Liver (tissue), 9 donors: Measurements from ENCODE around the gene CPLX3. TPM values are rescaled to one million over a fixed set of nuclear protein-coding genes. Genes with fewer than 3 reads are reported as not detected.
A peak's percentile ranks its signal among the peaks of the same experiment; 100 is the strongest.

Source experiments
- DNase-seq: peaks from one replicate; pipeline ENCODE4 v3.0.0-alpha.2; 2017; ENCODE audit warnings: low spot score
- H3K27ac ChIP-seq, 2 donors: one replicate each; pipeline ENCODE4 v1.7.0; 2013; ENCODE audit warnings: inconsistent platforms in 2 of 2, low read length in 2 of 2, control low read depth in 1 of 2, low read depth in 1 of 2, mild to moderate bottlenecking in 1 of 2
- H3K27me3 ChIP-seq, 4 donors: one replicate each; pipeline versions ENCODE4 v1.6.1 to v1.7.0; 2013; ENCODE audit warnings: low read length in 3 of 4, inconsistent platforms in 1 of 4, mild to moderate bottlenecking in 1 of 4, moderate library complexity in 1 of 4; ENCODE audit not compliant: control insufficient read depth in 4 of 4, insufficient read depth in 4 of 4
- H3K36me3 ChIP-seq, 4 donors: one replicate each; pipeline versions ENCODE4 v1.6.1 to v1.7.0; 2013; ENCODE audit warnings: low read length in 3 of 4, mild to moderate bottlenecking in 3 of 4, low read depth in 1 of 4, moderate library complexity in 1 of 4; ENCODE audit not compliant: control insufficient read depth in 4 of 4, insufficient read depth in 3 of 4
- H3K4me1 ChIP-seq, 4 donors: one replicate each; pipeline versions ENCODE4 v1.6.1 to v1.7.0; 2013; ENCODE audit warnings: low read length in 3 of 4, mild to moderate bottlenecking in 3 of 4, moderate library complexity in 1 of 4; ENCODE audit not compliant: control insufficient read depth in 4 of 4, insufficient read depth in 4 of 4
- H3K4me3 ChIP-seq, 3 donors: one replicate each; pipeline versions ENCODE4 v1.6.1 to v1.7.0; 2013; ENCODE audit warnings: low read length in 3 of 3, control low read depth in 1 of 3, low read depth in 1 of 3, mild to moderate bottlenecking in 1 of 3
- H3K9ac ChIP-seq, 2 donors: one replicate each; pipeline ENCODE4 v1.7.0; 2013; ENCODE audit warnings: low read length in 2 of 2, mild to moderate bottlenecking in 2 of 2, moderate library complexity in 2 of 2, control low read depth in 1 of 2, low read depth in 1 of 2
- H3K9me3 ChIP-seq, 4 donors: one replicate each; pipeline versions ENCODE4 v1.6.1 to v1.7.0; 2013; ENCODE audit warnings: low read length in 3 of 4; ENCODE audit not compliant: control insufficient read depth in 4 of 4
- ATF3 ChIP-seq: IDR thresholded peaks from 2 replicates; pipeline ENCODE4 v1.6.1; 2016; ENCODE audit warnings: antibody characterized with exemption
- CTCF ChIP-seq: fragments of 150-350 bp; IDR thresholded peaks from 2 replicates; pipeline ENCODE4 v1.5.1; 2017; ENCODE audit warnings: improper control_type of control experiment, low read depth, low read length; ENCODE audit not compliant: missing input control
- EGR1 ChIP-seq, 2 donors: IDR thresholded peaks; 2 replicates each; pipeline ENCODE4 v1.6.1; 2016 to 2018; ENCODE audit warnings: antibody characterized with exemption in 2 of 2, low read depth in 2 of 2
- FOXA1 ChIP-seq: IDR thresholded peaks from 2 replicates; pipeline ENCODE4 v1.6.1; 2016; ENCODE audit warnings: antibody characterized with exemption
- FOXA2 ChIP-seq: IDR thresholded peaks from 2 replicates; pipeline ENCODE4 v1.6.1; 2016; ENCODE audit warnings: antibody characterized with exemption
- GABPA ChIP-seq, 2 donors: IDR thresholded peaks in 1 of 2; conservative IDR thresholded peaks in 1 of 2; 2 replicates each; pipeline ENCODE4 v1.6.1; 2016; ENCODE audit warnings: antibody characterized with exemption in 2 of 2, mild to moderate bottlenecking in 1 of 2, moderate library complexity in 1 of 2
- HNF4A ChIP-seq, 2 donors: conservative IDR thresholded peaks; 2 replicates each; pipeline ENCODE4 v1.6.1; 2016; ENCODE audit warnings: antibody characterized with exemption in 2 of 2, mild to moderate bottlenecking in 2 of 2
- HNF4G ChIP-seq: IDR thresholded peaks from 2 replicates; pipeline ENCODE4 v1.6.1; 2016; ENCODE audit warnings: antibody characterized with exemption
- JUND ChIP-seq, 2 donors: IDR thresholded peaks; 2 replicates each; pipeline ENCODE4 v1.6.1; 2016; ENCODE audit warnings: antibody characterized with exemption in 2 of 2
- MAX ChIP-seq: IDR thresholded peaks from 2 replicates; pipeline ENCODE4 v1.6.1; 2016; ENCODE audit warnings: antibody characterized with exemption
- NR2F2 ChIP-seq: IDR thresholded peaks from 2 replicates; pipeline ENCODE4 v1.6.1; 2016; ENCODE audit warnings: antibody characterized with exemption
- REST ChIP-seq: IDR thresholded peaks from 2 replicates; pipeline ENCODE4 v1.6.1; 2016; ENCODE audit warnings: antibody characterized with exemption, mild to moderate bottlenecking
- RXRA ChIP-seq, 2 donors: IDR thresholded peaks; 2 replicates each; pipeline ENCODE4 v1.6.1; 2017 to 2018; ENCODE audit warnings: antibody characterized with exemption in 2 of 2, mild to moderate bottlenecking in 1 of 2
- SP1 ChIP-seq: IDR thresholded peaks from 2 replicates; pipeline ENCODE4 v1.6.1; 2018; ENCODE audit warnings: antibody characterized with exemption, mild to moderate bottlenecking
- ZBTB33 ChIP-seq: IDR thresholded peaks from 2 replicates; pipeline ENCODE4 v1.6.1; 2016; ENCODE audit warnings: antibody characterized with exemption
- WGBS: extraction: QIAGEN DNeasy Blood & Tissue Kit; methylation state at CpG from one replicate; pipeline ENCODE4 v1.1.7; 2013; 5-methylcytosine and 5-hydroxymethylcytosine counted together
- polyA plus RNA-seq, 2 donors: library from polyadenylated mRNA; stranded (reverse) in 1 of 2; unstranded in 1 of 2; fragments of 200-250 nt in 1 of 2; fragments of >200 nt in 1 of 2; fragmentation: Nextera tagmentation in 1 of 2; extraction: Ambion mirVana in 1 of 2; gene quantifications; one replicate each; pipeline versions ENCODE4 v1.2.1 to v1.2.3, GENCODE V29; 2013 to 2015
- total RNA-seq, 2 donors: library from RNA; depleted of rRNA; stranded (reverse); fragments of >200 nt; gene quantifications; one replicate each; pipeline ENCODE4 v1.2.3, GENCODE V29; 2014
- donor health status: healthy.
- donor health status: healthy.
- donor health status: healthy.
- donor health status: healthy.
- donor health status: healthy.

Gene CPLX3
- total and polyA plus RNA-seq, 4 donors: not detected

- no peak for TF ChIP-seq REST
Measured at GRCh38 chr15:74870436-74871215, 44.2 kb downstream of the CPLX3 start (continued).

GRCh38 chr15:74872702-74873035 lies 46.2 kb downstream of the CPLX3 start:
- Histone ChIP-seq H3K27ac (peak overlapping the region; percentile 93 to 97), H3K27me3 (no peaks in the 10 kb centered on the region), H3K36me3 (no peaks in the 10 kb centered on the region), H3K4me1 (peaks cover 12 to 51% (median 35%) of the 10 kb centered on the region in 4 donors), H3K9me3 (no peaks in the 10 kb centered on the region), H3K4me3 (peak overlapping the region; percentile 54 to 96 (median 92)), H3K9ac (peak overlapping the region; percentile 63 to 89)
- TF ChIP-seq ATF3 (no peak), MAX (no peak)
- under 1% methylated on average over 11 of the region's 11 CpGs for WGBS
- DNase-seq: no peak

- H3K36me3 ChIP-seq: no peaks in the 10 kb centered on the region
- no peaks in the 10 kb centered on the region for H3K27me3 ChIP-seq
- peak within 1 kb of the TSS; percentile 85 to 89 for H3K9ac ChIP-seq
- H3K4me1 ChIP-seq: peaks cover 10 to 46% (median 30%) of the 10 kb centered on the region in 4 donors
- H3K27ac ChIP-seq: peak within 1 kb of the TSS; percentile 93 to 97
- DNase-seq: peak; percentile 90
- under 1% methylated on average over 51 of the region's 52 CpGs for WGBS
- H3K9me3 ChIP-seq: no peaks in the 10 kb centered on the region
- H3K4me3 ChIP-seq: peak within 1 kb of the TSS; percentile 54 to 96 (median 92)
- TF ChIP-seq ATF3: no peak
- no peak for TF ChIP-seq HNF4G
- peak in 1 of 2 donors; percentile 24 for TF ChIP-seq HNF4A (conservative IDR thresholded peaks at IDR 0.05)
- TF ChIP-seq ZBTB33: no peak
- no peak for TF ChIP-seq EGR1 (IDR thresholded peaks at IDR 0.05; ENCODE audit: low read depth in 2 of 2)
- TF ChIP-seq SP1: peak; percentile 65
- TF ChIP-seq NR2F2: no peak
- no peak for TF ChIP-seq JUND (IDR thresholded peaks at IDR 0.05)
- peak; percentile 57 for TF ChIP-seq MAX
- no peak for TF ChIP-seq REST
- no peak for TF ChIP-seq FOXA2
- no peak for TF ChIP-seq RXRA (IDR thresholded peaks at IDR 0.05)
- TF ChIP-seq CTCF: no peak
- peak in 1 of 2 donors; percentile 76 for TF ChIP-seq GABPA (IDR thresholded peaks at IDR 0.05 in 1 of 2, conservative IDR thresholded peaks at IDR 0.05 in 1 of 2)
- TF ChIP-seq FOXA1: no peak
Measured at GRCh38 chr15:74873036-74873755, 46.8 kb downstream of the CPLX3 start, which contains the start of gene SCAMP2. SCAMP2 (minus strand) TSS chr15:74873365; CDS start chr15:74873255, 110 bp downstream.
